HG02884 (cell line): Measurements from ENCODE around the gene GLT8D2.
"Not testable (repeated sequence)": the region's sequence is repeated elsewhere in the genome, so short reads cannot be mapped to it uniquely, and the experiment has no call there.

ENCODE experiments used
- ATAC-seq: cut with Tn5 transposase; IDR thresholded peaks from one replicate; pipeline ENCODE4 v1.9.1; 2021; ENCODE audit warnings: mild to moderate bottlenecking, moderate library complexity; ENCODE audit not compliant: unreplicated experiment

The GLT8D2 gene

GRCh38 chr12:104054681-104055346 is 4.8 kb upstream of the GLT8D2 start:
- ATAC-seq = no peak

DNA sequence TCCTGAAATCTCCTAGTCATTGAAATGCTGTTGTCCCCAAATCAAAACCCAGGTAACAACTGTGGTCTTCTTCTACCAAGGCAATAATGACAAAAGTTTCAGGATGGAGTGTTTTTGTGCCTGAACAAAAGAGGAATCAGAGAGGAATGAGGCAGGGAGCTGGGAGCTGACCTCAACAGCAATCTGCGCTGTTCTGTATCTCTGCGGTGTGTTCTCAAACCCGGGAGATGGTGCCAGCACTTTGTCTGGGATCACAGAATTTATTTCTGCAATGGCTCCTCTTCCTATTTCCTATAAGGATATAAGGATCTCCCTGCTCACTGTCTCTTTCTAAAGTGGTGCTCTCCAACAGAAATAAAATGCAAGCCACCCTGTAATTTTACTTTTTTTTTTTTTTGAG is 449 bp upstream of the GLT8D2 start:
- no peak for ATAC-seq

DNA sequence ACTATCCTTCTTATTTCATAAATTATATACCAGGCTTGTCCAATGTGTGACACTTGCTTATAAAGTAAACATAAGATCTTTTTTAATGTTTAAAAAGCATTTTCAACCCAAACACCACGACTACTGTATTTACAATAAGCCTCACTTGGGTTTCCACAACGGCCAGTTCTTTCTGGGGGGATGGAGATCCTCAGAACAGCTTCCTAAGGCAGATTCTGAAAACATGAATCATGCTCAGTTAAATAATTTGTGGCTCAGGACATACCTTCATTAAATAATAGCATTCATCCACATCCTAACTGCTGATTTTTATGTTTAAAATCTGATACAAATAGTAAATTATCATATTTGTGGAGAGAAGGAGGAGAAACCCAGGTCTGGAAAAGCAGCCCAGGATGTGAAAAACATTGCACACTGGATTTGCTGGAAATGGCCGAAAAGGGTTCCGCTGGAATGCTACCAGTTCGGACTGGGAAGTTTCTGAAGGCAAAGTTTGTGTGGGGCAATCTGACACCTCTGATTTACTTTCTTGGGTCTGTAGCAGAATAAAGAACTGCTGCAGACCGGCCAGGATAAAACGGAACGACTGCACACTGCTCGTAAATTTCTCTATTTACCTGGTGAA is 597 bp downstream of the GLT8D2 start:
- no peak for ATAC-seq

DNA sequence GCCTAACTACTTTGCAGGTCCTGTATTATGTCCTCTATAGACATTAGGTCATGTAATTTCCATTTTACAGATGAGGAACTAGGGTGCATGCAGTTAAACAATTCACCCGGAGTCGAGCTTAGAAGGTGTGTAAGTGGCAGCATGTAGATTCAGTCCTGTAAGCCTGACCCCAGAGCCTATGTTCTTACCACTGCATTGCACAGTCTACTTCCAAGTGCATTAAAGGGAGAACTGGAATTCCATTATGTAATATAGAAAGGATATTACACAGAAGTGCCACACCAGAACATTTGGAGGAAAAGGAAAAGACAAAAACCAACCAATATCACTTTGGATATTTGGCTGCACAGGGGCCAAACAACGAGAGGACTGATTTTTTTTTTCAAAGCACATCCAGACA is 1.2 kb downstream of the GLT8D2 start:
- no peak for ATAC-seq

GRCh38 chr12:104048162-104048561 is 1.8 kb downstream of the GLT8D2 start:
- no peak for ATAC-seq

DNA sequence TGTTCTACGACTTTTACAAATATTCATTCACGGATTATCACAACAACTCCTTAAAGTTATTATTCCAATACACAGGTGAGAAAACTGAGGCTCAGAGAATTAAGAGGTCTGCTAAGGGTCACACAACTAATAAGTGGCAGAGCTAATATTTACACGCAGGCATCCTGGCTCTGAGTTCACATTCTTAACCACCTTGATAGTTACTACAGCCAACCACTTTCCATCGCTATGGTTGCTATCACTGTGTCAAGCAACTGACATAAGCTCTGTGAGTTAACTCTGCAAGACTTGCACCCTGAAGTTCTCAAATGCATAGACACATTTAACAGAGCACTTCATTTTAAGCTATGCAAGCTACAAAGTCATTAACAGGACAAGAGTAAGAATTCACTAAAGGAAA is 3.7 kb downstream of the GLT8D2 start:
- no peak for ATAC-seq

GRCh38 chr12:104044158-104044557 is 5.8 kb downstream of the GLT8D2 start:
- ATAC-seq = no peak

GRCh38 chr12:104042580-104042979 is 7.4 kb downstream of the GLT8D2 start:
- no peak for ATAC-seq

DNA sequence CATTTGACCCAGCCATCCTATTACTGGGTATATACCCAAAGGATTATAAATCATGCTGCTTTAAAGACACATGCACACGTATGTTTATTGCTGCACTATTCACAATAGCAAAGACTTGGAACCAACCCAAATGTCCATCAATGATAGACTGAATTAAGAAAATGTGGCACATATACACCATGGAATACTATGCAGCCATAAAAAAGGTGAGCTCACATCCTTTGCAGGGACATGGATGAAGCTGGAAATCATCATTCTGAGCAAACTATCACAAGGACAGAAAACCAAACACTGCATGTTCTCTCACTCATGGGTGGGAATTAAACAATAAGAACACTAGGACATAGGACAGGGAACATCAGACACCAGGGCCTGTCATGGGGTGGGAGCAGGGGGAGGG is 10.2 kb downstream of the GLT8D2 start:
- not testable (repeated sequence) for ATAC-seq

DNA sequence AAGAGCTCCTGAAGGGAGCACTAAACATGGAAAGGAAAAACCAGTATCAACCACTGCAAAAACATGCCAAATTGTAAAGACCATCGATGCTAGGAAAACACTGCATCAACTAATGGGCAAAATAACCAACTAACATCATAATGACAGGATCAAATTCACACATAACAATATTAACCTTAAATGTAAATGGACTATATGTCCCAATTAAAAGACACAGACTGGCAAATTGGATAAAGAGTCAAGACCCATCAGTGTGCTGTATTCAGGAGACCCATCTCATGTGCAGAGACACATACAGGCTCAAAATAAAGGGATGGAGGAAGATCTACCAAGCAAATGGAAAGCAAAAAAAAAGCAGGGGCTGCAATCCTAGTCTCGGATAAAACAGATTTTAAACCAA is 13.8 kb downstream of the GLT8D2 start:
- not testable (repeated sequence) for ATAC-seq

DNA sequence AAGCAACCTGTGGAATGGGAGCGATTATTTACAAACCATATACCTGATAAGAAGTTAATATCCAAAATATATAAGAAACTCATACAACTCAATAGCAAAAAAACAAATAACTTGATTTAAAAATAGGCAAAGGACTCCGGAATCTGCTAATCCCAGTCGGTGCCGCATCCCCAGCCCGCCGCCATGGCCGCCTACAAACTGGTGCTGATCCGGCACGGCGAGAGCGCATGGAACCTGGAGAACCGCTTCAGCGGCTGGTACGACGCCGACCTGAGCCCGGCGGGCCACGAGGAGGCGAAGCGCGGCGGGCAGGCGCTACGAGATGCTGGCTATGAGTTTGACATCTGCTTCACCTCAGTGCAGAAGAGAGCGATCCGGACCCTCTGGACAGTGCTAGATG is 19.4 kb downstream of the GLT8D2 start:
- ATAC-seq = not testable (repeated sequence)

DNA sequence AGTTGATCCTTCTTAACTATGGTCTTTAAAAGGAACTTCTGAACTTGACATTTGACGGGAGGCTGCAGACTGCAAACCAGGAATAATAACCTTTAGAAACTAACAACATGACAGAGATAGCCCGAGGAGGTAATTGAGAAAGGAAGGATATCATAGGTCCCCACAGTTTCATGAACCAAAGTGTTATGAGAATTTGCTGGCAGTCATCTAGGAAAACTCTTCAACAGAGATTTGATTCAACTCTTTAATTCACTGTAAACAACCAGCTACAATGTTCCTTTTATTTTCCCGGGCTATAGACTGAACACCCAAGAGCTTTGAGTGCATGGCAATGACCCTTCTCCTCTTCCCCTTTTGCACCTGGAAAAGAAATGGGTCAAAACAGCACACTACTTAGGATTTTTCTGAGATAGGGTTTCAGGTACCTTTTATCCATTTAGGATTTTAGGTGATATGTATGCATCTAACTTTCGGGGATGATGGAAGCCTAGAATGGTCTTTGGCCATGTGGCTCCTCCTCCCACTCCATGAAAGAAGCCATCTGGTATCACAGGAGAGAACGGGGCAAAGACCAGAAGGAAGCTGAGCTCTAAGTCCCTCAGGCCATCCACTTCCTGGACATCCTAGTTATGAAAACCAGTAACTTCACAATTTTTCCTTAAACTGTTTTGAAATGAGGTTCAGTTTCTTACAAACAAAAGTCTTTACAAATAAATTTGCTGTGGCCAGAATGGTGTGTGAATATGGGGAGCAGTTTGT is 23.0 kb downstream of the GLT8D2 start:
- ATAC-seq = no peak

GRCh38 chr12:104025771-104026170 is 24.2 kb downstream of the GLT8D2 start:
- no peak for ATAC-seq

GRCh38 chr12:104024348-104024747 is 25.6 kb downstream of the GLT8D2 start:
- ATAC-seq = no peak

- ATAC-seq = no peak
Measured at GRCh38 chr12:104023710-104024109, 26.3 kb downstream of the GLT8D2 start.

GRCh38 chr12:104022786-104023185 is 27.2 kb downstream of the GLT8D2 start:
- no peak for ATAC-seq

- not testable (repeated sequence) for ATAC-seq
Measured at GRCh38 chr12:104021862-104022261, 28.1 kb downstream of the GLT8D2 start.

GRCh38 chr12:104012331-104012730 is 37.7 kb downstream of the GLT8D2 start:
- no peak for ATAC-seq

- no peak for ATAC-seq
Measured at GRCh38 chr12:104011253-104011652, 38.7 kb downstream of the GLT8D2 start.

- ATAC-seq = no peak
Measured at GRCh38 chr12:104010606-104011169, 39.3 kb downstream of the GLT8D2 start.

DNA sequence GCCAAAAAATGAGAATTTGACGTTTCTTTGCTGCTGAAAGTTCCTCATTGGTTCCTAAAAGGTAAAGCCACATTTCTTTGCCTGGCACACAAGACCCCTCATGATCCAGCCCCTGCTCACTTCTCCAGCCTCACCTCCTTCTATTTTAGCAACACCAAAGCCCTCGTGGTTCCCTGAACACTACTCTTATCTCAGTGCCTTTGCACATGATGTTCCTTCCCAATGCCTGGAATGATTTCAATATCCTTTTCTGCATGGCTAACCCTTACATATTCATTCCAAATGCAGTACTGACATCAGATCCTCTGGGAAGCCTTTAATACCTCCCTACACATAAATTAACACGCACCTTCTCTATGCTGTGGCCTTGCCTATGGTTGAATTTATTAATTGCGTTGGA is 39.9 kb downstream of the GLT8D2 start:
- no peak for ATAC-seq

GRCh38 chr12:104006929-104007328 is 43.1 kb downstream of the GLT8D2 start:
- no peak for ATAC-seq
